ENCODE data around the gene HEBP1. TPM values are rescaled to one million over a fixed set of nuclear protein-coding genes. Genes with fewer than 3 reads are reported as not detected.
"Not testable (repeated sequence)": the region's sequence is repeated elsewhere in the genome, so short reads cannot be mapped to it uniquely, and the experiment has no call there.

HEBP1 gene
- total RNA-seq, 2 donors from 2014 or later = 39.9 to 57.8 TPM

GRCh38 chr12:13038491-13039161 lies 38.6 kb upstream of the HEBP1 start:
- Histone ChIP-seq H3K4me3 (no peak overlapping the region), H3K4me1 (ENCODE audit: control insufficient read depth in 1 of 2, low read depth in 2 of 2) (peaks cover 0 to 7% of the 10 kb centered on the region in 2 donors), H3K9me3 (no peaks in the 10 kb centered on the region), H3K36me3 (no peaks in the 10 kb centered on the region), H3K27ac (peak overlapping the region; percentile 57 to 60), H3K27me3 (replicated peaks; ENCODE audit: insufficient read depth) (no peaks in the 10 kb centered on the region)
- peak; percentile 49 for ATAC-seq (ENCODE audit: insufficient number of reproducible peaks, low FRiP score, low read depth)
- no peak for DNase-seq (ENCODE audit: low spot score)
- no peak for TF ChIP-seq CTCF (IDR thresholded peaks at IDR 0.05)

- peaks cover 0 to 7% of the 10 kb centered on the region in 2 donors for H3K4me1 ChIP-seq (ENCODE audit: control insufficient read depth in 1 of 2, low read depth in 2 of 2)
- no peaks in the 10 kb centered on the region for H3K9me3 ChIP-seq
- H3K27me3 ChIP-seq (replicated peaks; ENCODE audit: insufficient read depth) = no peaks in the 10 kb centered on the region
- DNase-seq (ENCODE audit: low spot score) (no peak), ATAC-seq (ENCODE audit: insufficient number of reproducible peaks, low FRiP score, low read depth) (no peak)
- H3K4me3 ChIP-seq = no peak overlapping the region
- no peaks in the 10 kb centered on the region for H3K36me3 ChIP-seq
- no peak for TF ChIP-seq CTCF (IDR thresholded peaks at IDR 0.05)
- no peak overlapping the region for H3K27ac ChIP-seq
Measured at GRCh38 chr12:13036881-13037280, 36.8 kb upstream of the HEBP1 start.

DNA sequence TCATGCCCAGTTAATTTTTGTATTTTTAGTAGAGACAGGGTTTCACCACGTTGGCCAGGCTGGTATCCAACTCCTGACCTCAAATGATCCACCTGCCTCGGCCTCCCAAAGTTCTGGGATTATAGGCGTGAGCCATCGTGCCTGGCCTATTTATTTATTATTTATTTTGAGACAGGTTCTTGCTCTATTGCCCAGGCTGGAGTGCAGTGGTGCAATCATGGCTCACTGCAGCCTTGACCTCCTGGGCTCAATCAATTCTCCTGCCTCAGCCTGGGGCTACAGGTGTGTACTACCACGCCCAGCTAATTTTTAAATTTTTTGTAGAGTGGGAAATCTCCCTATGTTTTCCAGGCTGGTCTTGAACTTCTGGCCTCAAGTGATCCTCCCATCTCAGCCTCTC lies 35.3 kb upstream of the HEBP1 start:
- not testable (repeated sequence) for ATAC-seq (ENCODE audit: insufficient number of reproducible peaks, low FRiP score, low read depth); DNase-seq (ENCODE audit: low spot score)

DNA sequence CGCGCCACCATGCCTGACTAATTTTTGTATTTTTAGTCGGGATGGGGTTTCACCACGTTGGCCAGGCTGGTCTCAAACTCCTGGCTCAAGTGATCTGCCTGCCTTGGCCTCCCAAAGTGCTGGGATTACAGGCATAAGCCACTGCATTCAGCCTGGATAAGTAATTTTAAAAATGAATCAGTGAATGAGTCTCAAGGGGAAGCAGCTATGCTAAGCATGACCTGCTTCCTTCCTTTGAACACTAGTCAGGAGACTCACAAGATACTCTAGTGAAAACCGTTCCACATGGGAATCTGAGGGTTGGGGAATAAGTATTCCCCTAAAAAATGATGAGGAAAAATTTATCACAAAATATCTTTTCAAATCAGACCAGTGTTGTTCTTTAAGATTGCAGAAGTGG lies 33.4 kb upstream of the HEBP1 start:
- Histone ChIP-seq H3K27me3 (replicated peaks; ENCODE audit: insufficient read depth) (no peaks in the 10 kb centered on the region), H3K36me3 (no peaks in the 10 kb centered on the region), H3K4me3 (no peak overlapping the region), H3K27ac (no peak overlapping the region), H3K4me1 (ENCODE audit: control insufficient read depth in 1 of 2, low read depth in 2 of 2) (no peaks in the 10 kb centered on the region), H3K9me3 (no peaks in the 10 kb centered on the region)
- no peak for TF ChIP-seq CTCF (IDR thresholded peaks at IDR 0.05)
- ATAC-seq (ENCODE audit: insufficient number of reproducible peaks, low FRiP score, low read depth) (no peak), DNase-seq (ENCODE audit: low spot score) (no peak)

More for the DNA sequence above, 35.3 kb upstream of the HEBP1 start:
- not testable (repeated sequence) for H3K36me3 ChIP-seq; H3K27me3 ChIP-seq (replicated peaks; ENCODE audit: insufficient read depth); H3K4me1 ChIP-seq (ENCODE audit: control insufficient read depth in 1 of 2, low read depth in 2 of 2); H3K9me3 ChIP-seq; H3K4me3 ChIP-seq; H3K27ac ChIP-seq

GRCh38 chr12:13032164-13032563 lies 32.1 kb upstream of the HEBP1 start:
- Histone ChIP-seq H3K27ac (no peak overlapping the region), H3K36me3 (no peaks in the 10 kb centered on the region), H3K4me3 (no peak overlapping the region), H3K9me3 (no peaks in the 10 kb centered on the region), H3K27me3 (replicated peaks; ENCODE audit: insufficient read depth) (no peaks in the 10 kb centered on the region), H3K4me1 (ENCODE audit: control insufficient read depth in 1 of 2, low read depth in 2 of 2) (no peaks in the 10 kb centered on the region)
- no peak for DNase-seq (ENCODE audit: low spot score)
- TF ChIP-seq CTCF (IDR thresholded peaks at IDR 0.05) = no peak
- ATAC-seq (ENCODE audit: insufficient number of reproducible peaks, low FRiP score, low read depth) = no peak
